COLO668 (cell line): ENCODE measurements around the gene SEC16A.

Experiments used
- DNase-seq: peaks from one replicate; lab custom pipeline; 2025; ENCODE audit not compliant: unreplicated experiment; lab: John Stamatoyannopoulos, UW

SEC16A gene

DNA sequence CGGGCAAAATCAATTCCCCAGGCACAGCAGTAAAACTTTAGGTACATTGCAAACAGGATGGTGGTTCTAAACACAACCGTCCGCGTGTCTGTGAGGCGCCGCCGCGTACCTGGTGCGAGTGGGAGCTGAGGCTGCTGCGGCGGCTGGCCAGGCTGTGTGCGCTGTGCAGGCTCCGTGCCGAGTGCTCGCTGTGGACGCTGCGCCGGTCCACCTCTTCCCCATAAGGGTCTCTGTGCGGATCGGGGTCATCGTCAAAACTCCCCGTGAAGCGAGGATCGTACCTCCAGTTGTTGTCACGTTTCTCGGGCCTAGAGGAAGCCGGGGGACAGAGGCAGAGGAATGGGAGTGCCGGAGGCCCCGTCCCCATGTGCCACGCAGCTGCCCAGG lies 16.7 kb downstream of the SEC16A start:
- no peak for DNase-seq

DNA sequence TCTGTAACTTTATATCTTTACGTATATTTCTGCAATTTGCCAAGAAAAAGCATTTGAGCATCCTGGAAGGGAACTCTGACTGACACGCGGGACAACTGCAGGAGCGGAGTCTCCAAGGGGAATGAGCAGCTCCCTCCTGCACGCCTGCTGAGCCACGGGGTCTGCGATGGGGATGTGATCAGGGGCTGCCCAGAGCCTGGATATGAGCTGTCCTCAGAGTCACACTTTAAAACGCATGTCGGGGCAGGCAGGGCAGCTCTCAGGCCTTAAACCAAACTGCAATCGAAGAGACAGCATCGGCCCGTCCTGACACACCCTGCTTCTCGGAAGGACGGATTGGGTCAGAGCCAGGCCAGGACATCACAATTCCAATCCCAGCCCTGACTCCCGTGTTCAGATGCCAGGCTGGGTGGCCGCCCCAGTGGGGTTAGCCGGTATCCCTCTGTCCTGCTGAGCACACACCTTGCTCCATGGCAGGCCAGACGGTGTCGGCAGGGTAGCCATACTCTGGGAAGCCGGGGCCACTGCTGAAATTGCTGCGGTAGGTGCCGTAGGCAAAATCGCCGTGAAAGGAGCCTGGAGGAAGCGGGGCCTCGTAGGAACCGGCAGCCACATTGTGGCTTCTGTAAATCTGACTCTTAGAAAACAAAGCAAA lies 17.2 kb downstream of the SEC16A start:
- no peak for DNase-seq

DNA sequence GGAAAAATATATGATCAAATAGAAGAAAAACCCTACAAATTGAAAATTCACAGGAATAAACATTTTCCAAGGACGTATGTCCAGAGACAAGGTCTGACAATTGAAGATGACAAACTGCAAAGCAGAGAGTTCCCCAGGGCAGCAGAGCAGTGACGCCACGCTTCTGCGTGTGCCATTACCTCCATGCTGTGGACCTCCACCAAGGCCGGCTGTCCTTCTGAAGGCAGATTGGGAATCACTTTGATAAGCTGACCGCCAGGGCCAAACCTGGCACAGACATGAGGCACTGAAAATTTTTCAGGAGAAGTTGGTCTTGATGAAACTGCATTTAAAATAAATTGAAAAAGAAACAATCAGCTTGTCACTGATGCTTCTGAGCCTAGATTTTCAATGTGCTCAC lies 18.6 kb downstream of the SEC16A start:
- no peak for DNase-seq

DNA sequence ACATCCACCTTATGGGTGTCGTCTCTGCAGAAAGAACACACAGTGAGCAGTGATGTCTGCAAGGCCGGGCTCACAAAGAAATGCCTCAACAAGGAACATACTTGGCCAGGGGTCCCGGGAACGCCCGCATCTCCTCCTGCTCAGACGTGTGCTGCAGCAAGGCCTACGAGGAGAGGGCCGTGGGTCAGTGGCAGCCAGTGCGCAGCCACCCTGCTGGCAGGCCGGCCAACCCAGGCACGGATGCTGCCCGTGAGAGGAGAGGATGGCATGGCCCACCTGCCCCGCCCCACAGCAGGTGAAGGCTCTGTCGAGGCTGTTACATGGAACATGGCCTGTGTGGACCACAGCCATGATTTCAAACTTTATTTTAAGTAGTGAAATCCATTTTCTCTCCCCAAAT lies 19.3 kb downstream of the SEC16A start:
- DNase-seq: no peak

DNA sequence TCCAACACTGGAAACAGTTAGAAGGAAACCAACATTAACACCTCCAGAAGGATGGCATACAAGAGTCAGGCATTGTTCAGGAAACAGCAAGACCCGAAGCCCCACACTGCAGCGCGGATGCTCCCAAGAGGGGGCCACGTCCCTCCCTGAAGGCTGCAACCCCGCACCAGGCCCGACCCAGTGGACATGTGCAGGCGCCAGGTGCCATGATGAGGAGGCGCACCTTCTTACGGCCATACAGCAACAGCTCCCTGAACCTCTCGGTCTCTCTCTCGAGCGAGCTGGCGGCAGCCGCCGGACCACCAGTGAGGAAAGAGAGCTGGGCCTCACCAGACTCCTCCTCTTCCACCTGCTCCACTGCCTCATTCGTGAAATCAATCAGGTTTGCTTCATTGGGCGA lies 20.2 kb downstream of the SEC16A start:
- DNase-seq: no peak

DNA sequence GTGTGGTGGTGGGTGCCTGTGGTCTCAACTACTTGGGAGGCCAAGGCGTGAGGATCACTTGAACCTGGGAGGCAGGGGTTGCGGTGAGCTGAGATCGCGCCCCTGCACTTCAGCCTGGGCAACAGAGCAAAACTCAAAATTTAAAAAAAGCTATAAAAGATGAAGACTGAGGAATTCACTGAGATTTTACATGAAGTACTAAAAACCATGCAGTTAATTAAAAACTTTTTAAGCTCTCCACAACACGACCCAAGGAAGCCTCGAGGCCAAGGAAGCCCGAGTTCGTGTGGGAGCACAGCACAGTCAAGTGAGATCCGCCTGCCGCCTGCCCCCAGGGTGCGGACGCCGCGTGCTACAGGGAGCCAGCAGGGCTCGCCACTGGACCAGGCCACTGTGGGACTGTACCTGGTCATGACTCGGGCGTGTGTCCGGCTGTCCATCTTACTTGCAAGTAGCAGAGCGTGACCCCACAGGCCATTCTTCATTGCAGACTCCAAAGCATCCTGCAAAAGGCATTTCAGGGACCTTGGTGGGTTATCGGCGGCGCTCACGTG lies 22.0 kb downstream of the SEC16A start:
- no peak for DNase-seq

DNA sequence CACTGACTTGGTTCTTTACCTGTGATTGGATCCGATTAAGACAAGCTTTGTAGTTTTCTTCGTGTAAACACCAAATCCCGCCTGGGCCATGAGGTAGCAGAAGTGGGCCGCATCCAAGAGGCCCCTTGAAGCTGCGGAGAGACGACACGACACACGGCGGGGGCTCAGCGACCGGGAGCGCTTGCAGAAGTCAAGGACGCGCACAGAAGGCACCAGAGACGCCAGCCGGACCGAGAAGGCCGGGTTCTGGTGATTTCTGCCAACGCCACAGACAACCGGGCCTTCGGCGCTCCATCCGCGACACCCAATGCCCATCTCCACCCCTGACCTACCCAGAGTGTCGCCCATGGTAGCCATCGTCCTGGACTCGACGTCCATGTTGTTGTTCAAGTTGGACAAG lies 23.4 kb downstream of the SEC16A start:
- DNase-seq: no peak

DNA sequence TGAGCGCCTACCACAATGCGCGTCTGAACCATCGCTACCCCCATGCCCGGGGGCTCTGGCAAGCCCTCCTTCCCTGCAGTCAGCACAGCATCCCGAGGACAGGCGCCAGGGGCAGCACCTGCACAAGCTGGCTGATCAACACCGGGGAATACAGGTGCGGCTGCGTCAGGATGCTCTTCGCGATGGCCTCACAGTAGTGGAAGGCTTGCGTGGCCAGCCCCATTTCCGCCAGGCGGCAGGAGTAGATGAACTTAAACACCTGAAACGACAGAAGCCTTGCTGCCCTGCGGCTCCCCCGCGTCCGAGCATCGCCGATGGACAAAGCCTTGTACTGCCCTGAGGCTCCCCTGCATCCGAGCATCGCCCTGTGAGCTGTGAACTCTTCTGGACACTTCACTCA lies 25.5 kb downstream of the SEC16A start:
- DNase-seq: no peak

DNA sequence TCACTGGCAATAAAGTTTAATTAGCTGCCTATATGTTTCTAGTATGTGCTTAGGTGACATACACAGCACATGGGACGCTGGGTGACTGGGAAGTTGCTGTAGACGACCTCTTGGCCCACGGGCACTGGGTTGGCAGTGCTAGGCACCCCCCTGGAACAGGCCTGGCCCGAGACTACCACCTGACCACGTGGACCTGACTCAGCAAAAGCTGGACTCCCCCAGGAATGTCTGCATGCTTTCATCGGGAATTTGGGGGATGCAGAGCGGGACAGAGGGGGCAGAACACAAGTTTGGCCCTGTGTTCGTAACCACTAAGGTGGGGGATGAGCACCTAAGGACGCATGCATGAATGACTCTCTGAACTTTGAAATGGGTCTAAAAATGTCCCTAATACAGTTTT lies 26.6 kb downstream of the SEC16A start:
- DNase-seq: no peak

DNA sequence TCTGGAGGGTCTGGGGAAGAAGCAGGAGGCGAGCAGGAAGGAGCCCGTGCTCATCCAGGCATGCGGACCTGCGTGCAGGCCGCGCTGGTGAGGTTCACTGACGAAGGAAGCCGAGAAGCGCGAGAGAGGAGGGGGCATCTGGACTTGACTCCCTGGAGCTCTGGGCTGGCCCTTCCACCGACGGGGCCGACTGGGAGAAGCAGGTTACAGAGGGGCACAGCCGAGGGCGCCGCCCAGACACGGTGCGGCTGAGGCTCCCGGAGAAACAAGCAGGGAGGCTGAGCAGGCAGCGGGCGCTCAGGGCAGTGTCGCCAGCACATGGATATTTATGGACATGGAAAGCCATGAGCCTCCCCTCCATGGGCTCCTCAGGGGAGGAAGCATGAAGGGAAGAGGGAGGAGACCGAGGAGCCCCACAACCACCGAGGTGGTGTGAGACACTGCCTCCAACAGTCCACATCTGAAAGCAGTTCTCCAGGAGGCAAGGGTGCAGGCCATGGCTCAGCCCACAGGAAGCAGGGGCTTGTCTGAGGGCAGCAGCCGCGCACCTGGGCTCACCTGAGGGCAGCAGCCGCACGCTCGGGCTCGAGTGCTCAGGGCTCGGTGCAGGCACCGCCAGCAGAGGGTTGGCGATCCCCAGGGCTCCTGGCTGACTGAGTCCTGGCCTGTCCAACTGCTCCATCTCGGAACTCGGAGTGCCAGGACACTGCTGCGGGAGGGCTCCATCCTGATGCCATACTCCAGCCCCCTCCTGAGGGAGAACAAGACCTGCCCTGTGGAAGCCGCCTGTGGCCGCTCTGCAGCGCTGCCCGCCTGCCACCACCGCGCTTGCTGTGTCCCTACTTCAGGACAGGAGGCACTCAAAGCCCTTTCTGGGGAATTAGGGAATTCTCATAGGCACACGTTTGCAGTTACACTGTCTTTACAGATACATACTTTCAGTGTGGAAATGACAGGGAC lies 27.5 kb downstream of the SEC16A start:
- DNase-seq: no peak

DNA sequence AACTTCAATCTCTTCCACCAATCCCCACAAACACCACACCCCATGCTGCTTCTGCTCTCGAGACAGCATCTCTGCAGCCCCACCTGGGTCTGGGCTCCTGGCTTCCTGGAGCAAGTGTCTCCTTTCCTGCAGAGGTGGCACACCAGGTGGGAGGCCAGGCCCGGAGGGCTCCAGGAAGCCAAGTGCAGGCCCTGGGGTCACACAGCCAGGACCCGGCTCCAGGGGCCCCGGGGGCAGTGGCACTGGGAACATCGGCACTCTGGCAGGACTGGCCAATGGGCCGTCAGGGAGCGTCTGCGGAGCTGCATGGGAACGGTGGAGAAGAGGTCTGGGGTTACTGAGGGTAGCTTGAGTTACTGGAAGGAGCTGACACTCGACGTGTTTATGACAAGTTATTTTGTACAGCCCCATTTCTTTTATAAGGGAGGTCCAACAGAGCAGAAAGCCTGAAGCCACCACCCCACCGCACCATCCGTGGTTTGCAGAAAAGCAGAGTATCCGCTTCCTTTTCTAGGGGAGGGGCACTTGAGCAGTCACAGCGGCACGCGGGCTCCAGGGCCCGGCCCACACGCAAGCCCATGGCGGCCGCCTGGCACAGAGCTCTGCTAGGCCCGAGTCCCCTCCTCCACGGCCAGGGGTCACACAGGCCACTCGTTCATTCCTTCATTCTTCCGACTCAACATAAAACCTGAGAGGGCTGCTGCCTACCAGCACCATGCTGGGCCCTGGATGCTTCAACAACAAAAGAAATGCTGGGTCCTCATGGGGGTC lies 28.6 kb downstream of the SEC16A start:
- no peak for DNase-seq

DNA sequence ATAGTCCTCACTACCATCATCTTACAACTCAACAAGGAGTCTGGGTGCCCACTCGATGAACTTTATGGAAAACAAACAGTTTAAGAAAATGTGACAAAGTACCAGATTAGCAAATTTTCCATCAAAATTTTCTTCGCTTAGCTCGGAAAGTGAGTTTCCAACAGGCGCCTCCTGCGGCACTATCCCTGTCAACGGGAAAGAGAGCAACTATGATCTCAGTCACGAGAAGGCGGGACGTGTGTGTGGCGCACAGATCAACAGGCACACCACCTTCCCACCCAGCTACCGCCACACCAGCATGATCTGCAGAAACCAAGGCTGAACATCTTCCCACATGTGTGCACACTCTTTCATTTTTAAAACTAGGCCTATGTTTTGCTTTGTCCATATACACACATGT lies 29.5 kb downstream of the SEC16A start:
- no peak for DNase-seq

DNA sequence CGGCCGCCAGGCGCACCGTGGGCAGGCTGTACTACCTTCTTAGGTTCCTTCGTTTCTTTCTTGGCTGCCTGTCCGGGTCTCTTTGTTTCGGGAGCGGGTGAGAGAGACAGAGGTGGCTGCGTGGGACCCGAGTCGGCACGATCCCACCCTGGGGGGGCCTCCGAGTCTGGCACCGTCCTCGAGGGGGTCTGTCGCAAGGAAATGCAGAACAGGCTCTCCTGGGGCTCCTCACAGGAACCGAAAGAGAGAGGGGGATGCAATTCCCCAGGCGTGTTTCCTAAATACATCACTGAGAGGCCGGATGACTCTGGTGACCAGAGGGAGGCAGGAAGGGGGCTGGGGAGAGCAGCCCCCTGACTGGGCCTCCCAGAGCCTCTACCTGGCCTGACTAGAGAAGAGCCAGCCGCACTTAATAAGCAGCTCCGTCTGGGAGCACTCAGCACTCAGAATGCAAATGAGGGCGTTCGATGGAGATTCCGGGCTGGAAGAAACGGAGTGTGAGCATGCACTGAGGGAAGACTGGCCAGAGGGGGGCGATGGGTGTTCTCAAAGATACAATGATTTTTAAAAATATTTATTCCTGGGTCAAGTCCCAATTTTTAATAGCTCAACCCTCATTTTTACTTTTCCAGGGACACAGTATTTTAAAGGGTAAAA lies 31.5 kb downstream of the SEC16A start:
- DNase-seq: no peak

DNA sequence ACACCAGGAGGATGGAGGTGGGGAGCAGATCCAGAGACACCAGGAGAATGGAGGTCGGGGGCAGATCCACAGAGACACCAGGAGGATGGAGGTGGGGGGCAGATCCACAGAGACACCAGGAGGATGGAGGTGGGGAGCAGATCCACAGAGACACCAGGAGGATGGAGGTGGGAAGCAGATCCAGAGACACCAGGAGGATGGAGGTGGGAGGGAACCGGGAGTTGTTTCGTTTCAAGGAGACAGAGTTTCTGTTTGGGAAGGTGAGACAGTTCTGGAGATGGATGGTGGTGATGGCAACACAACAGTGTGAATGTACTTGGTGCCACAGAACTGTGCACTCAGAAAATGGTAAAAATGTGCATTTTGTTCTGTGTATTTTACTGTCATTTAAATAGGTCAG lies 34.2 kb downstream of the SEC16A start:
- no peak for DNase-seq

DNA sequence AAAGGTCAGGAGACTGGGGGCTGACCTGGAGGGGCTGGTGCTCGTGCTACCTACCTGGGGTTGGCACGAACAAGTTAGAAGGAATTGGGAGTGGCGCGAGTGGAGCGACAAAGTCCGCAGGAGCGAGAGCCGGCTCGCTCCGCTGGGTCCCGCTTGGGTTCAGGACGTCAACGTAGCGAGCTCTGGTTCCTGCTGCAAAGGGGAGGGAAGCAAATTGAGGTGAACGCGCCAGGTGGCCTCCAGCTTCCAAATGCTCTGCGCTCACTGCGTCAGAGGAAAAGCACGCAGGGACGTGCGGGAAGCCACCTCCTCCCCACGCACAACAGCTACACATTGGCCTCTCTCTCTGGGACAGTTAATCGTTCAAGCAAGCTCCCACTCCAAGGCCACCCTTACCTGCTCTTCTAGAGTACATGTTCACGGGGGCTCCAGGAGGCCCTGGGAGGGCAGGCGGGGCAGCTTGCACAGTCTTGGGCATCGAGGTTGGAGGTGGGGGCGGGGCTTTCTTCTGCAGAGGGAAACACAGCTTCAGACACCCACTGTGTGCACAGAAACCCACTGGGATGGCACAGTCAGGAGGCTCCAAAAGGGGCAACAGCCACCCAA lies 35.6 kb downstream of the SEC16A start:
- DNase-seq: no peak

DNA sequence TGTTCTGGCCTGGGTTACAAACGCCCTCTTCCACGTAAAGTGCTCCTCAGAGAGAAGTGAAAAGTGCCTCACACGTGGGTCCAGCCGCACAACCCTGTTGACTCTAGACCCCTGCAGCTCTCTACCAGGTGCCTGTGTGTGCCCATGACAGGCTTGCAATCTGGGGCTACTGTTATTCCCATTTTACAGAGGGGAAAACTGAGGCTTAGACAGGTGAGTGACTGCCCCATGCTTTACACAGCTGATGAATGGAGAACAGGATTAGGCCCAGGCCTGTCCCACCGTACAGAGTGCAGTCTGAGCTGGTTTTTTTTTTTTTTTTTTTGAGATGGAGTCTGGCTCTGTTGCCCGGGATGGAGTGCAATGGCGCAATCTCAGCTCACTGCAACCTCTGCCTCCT lies 37.0 kb downstream of the SEC16A start:
- DNase-seq: no peak

DNA sequence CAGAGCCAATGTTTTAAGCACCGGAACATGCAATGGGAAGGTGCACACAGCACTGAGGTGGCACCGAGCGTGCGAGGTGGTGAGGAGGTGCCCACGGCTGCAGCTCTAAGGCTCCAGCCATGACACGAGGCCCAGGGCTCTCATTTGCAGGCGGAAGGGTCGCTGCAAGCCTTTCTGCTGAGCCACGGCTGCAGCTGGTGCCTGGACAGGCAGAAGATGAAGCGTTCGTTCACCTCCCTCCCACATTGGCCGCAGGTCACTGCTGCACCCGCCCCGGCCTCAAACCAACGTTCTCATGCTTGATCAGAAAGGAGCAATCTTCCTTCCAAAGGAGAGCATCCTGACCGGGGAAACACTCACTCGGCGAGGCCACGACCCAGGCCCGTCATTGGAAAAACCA lies 38.7 kb downstream of the SEC16A start:
- DNase-seq: no peak

DNA sequence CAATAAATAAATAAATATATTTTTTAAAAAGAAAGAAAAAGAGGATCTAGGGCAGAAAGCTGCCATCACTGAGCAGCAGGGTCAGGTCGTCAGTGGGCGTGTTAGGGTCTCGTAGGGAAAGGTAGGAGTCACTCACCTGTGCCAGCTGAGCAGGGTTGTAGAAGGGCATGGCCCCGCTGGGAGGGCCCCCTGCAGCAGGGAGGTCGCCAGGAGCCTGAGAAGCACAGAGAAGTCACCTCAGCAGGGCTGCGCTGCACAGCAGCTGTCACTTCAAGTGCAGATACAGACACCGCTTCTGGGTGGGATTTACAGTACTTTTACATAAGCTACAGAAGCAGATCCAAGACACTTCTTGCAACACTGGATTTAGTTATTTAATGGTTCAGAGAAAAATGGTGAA lies 39.2 kb downstream of the SEC16A start:
- no peak for DNase-seq

DNA sequence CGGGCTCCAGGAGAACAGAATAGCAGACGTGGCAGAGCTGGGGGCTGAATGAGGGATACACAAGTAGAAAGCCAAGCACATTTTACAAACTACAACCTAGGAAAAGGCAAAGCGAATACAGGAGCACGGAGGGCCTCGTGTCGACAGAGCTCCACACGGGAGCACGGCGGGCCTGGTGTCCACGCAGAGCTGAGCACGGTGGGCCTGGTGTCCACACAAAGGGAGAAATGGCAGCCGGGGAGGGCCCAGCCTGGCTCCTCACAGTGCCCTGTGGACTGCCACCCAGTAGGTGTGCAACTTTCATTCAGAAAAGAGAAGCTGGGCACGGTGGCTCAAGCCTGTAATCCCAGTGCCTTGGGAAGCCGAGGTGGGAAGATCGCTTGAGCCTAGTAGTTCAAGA lies 39.8 kb downstream of the SEC16A start:
- DNase-seq: no peak

DNA sequence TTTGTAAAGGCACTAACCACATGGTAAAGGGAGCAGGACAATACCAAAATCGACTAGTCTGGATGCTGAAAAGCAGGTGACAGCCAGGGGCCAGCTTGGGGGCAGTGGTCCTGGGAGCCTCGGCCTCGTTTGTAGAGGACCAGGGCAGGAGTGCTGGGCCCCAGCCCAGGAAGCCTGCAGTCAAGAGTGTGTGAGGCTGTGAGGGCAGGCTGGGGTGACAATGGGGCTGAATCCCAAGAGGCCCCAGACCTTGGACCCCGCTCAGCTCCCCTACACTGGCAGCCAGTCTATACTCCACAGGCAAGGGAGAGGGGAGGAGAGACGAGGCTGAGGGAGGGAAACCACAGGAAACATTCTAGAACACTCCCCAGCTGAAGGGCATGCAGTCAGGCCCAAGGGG lies 40.6 kb downstream of the SEC16A start:
- DNase-seq: no peak
